HG03159 (cell line): ENCODE data around the gene PGA4.

Source experiments
- ATAC-seq: cut with Tn5 transposase; IDR thresholded peaks from one replicate; pipeline ENCODE4 v1.9.1; 2021; ENCODE audit warnings: mild to moderate bottlenecking, moderate library complexity; ENCODE audit not compliant: unreplicated experiment

PGA4 gene

DNA sequence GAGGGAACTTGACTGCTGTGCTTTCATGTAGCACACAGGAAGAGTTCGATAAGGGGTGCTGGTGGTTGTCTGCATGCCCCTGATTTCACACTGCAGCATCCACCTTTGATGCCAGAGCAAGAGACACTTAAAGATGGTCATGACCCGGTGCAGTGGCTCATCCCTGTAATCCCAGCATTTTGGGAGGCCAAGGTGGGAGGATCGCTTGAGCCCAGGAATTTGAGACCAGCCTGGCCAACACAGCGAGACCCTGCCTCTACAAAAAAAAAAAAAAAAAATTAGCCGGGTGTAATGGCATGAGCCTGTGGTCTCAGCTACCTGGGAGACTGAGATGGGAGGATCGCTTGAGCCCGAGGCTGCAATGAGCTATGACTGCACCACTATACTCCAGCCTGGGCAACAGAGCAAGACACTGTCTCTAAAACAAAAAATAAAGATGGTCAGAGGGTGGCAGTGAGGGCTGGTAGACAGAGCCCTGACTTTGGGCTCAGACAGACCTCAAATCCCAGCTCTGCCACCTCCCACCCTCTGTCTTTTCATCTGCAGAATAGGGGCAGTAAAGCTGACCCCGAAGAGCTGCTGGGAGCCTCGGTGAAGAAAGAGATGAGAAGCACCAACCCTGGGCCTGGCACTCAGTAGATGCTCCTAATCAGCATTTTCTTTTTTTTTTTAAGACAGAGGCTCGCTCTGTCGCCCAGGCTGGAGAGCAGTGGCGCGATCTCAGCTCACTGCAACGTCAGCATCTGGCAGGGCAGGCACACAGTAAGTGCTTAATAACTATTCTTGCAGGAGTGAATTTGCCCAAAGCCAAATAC, 55.2 kb downstream of the PGA4 start:
- ATAC-seq, result no peak

DNA sequence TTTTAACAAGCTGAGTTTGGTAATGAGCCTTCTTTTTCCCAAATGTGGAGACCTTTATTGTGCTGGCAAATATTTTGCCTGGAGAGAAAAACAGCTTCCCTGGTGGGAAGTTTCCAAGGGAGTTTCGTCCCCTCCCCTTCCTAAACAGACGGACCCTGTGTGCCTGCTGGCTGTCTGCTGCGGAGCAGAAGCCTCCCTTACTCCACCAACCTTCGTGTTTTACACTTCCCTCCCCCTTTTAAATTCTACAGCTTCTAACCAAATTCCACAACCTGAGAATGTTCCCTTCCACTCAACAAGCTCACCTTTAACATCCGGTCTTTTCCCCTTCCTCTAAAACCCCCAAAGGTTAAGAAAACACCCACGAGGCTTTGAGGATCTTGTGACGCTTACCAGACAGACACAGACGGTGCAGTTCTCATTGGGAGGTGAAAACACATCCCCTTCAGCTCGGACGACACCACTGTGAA, 55.9 kb downstream of the PGA4 start:
- no peak for ATAC-seq

GRCh38 chr11:61279934-61280659, 58.0 kb downstream of the PGA4 start:
- ATAC-seq, result no peak

GRCh38 chr11:61280883-61281580, 58.9 kb downstream of the PGA4 start:
- no peak for ATAC-seq
